Type B pancreatic cell (in vitro differentiated cells): Measurements from ENCODE around the gene NPR2. TPM values are rescaled to one million over a fixed set of nuclear protein-coding genes. Genes with fewer than 3 reads are reported as not detected.

ENCODE experiments used
- DNase-seq: peaks from one replicate; pipeline ENCODE4 v3.0.0; 2021; ENCODE audit warnings: mixed read lengths; ENCODE audit not compliant: unreplicated experiment; ENCODE audit errors: extremely low spot score
- H3K27ac Mint-ChIP-seq: 2 replicates; pipeline ENCODE4 v1.8.0; 2021; ENCODE audit warnings: mild to moderate bottlenecking, mixed read lengths
- H3K27me3 Mint-ChIP-seq: 2 replicates; pipeline ENCODE4 v1.8.0; 2021; ENCODE audit warnings: mixed read lengths
- H3K36me3 Mint-ChIP-seq: 2 replicates; pipeline ENCODE4 v1.8.0; 2021; ENCODE audit warnings: mixed read lengths
- H3K4me1 Mint-ChIP-seq: one replicate; pipeline ENCODE4 v1.8.0; 2021; ENCODE audit warnings: mixed read lengths; ENCODE audit not compliant: unreplicated experiment
- H3K4me3 Mint-ChIP-seq: 2 replicates; pipeline ENCODE4 v1.8.0; 2021; ENCODE audit warnings: mild to moderate bottlenecking, mixed read lengths
- H3K9me3 Mint-ChIP-seq: 2 replicates; pipeline ENCODE4 v1.8.0; 2021; ENCODE audit warnings: mixed read lengths
- CTCF ChIP-seq: fragments of 200-600 bp; sonication (generic); conservative IDR thresholded peaks from 2 replicates; pipeline ENCODE4 v1.5.0; 2021; ENCODE audit warnings: antibody characterized with exemption, mild to moderate bottlenecking
- total RNA-seq: library from RNA; stranded (reverse); gene quantifications from 2 replicates; pipeline ENCODE4 v1.2.1, GENCODE V29; 2021; ENCODE audit warnings: low replicate concordance

NPR2 gene
- total RNA-seq, 1 donor from 2014 or later: 23.3 TPM

- no peak for TF ChIP-seq CTCF
- H3K4me3 Mint-ChIP-seq: no peak overlapping the region
- H3K36me3 Mint-ChIP-seq: no peaks in the 10 kb centered on the region
- no peak for DNase-seq
- no peak overlapping the region for H3K27ac Mint-ChIP-seq
- H3K9me3 Mint-ChIP-seq: no peaks in the 10 kb centered on the region
- no peaks in the 10 kb centered on the region for H3K27me3 Mint-ChIP-seq
- H3K4me1 Mint-ChIP-seq: no peaks in the 10 kb centered on the region
Observed at GRCh38 chr9:35766997-35767396, 24.4 kb upstream of the NPR2 start.

GRCh38 chr9:35767458-35767857 lies 23.9 kb upstream of the NPR2 start:
- no peak overlapping the region for H3K27ac Mint-ChIP-seq
- no peaks in the 10 kb centered on the region for H3K27me3 Mint-ChIP-seq
- TF ChIP-seq CTCF: no peak

GRCh38 chr9:35769763-35770162 lies 21.6 kb upstream of the NPR2 start:
- no peaks in the 10 kb centered on the region for H3K27me3 Mint-ChIP-seq
- H3K9me3 Mint-ChIP-seq: no peaks in the 10 kb centered on the region
- no peaks in the 10 kb centered on the region for H3K36me3 Mint-ChIP-seq
- no peak for DNase-seq
- TF ChIP-seq CTCF: no peak
- no peaks in the 10 kb centered on the region for H3K4me1 Mint-ChIP-seq
- H3K4me3 Mint-ChIP-seq: no peak overlapping the region
- no peak overlapping the region for H3K27ac Mint-ChIP-seq

More at GRCh38 chr9:35767458-35767857, 23.9 kb upstream of the NPR2 start:
- DNase-seq: no peak
- no peak overlapping the region for H3K4me3 Mint-ChIP-seq
- H3K36me3 Mint-ChIP-seq: no peaks in the 10 kb centered on the region
- no peaks in the 10 kb centered on the region for H3K9me3 Mint-ChIP-seq
- no peaks in the 10 kb centered on the region for H3K4me1 Mint-ChIP-seq

- H3K27me3 Mint-ChIP-seq: no peaks in the 10 kb centered on the region
- H3K4me3 Mint-ChIP-seq: no peak overlapping the region
- no peak overlapping the region for H3K27ac Mint-ChIP-seq
- no peak for DNase-seq
- H3K4me1 Mint-ChIP-seq: peaks cover 10% of the 10 kb centered on the region
- H3K9me3 Mint-ChIP-seq: no peaks in the 10 kb centered on the region
- TF ChIP-seq CTCF: no peak
- H3K36me3 Mint-ChIP-seq: no peaks in the 10 kb centered on the region
Observed at GRCh38 chr9:35771075-35771433, 20.3 kb upstream of the NPR2 start.

- H3K9me3 Mint-ChIP-seq: no peaks in the 10 kb centered on the region
- no peak overlapping the region for H3K27ac Mint-ChIP-seq
- DNase-seq: no peak
- no peaks in the 10 kb centered on the region for H3K27me3 Mint-ChIP-seq
- H3K4me1 Mint-ChIP-seq: peaks cover 10% of the 10 kb centered on the region
- no peak for TF ChIP-seq CTCF
- no peaks in the 10 kb centered on the region for H3K36me3 Mint-ChIP-seq
- no peak overlapping the region for H3K4me3 Mint-ChIP-seq
Observed at GRCh38 chr9:35771534-35771933, 19.9 kb upstream of the NPR2 start.

GRCh38 chr9:35771943-35772342 lies 19.4 kb upstream of the NPR2 start:
- no peak for DNase-seq
- no peak for TF ChIP-seq CTCF
- Mint-ChIP-seq H3K9me3 (no peaks in the 10 kb centered on the region), H3K36me3 (no peaks in the 10 kb centered on the region), H3K4me3 (no peak overlapping the region), H3K27ac (no peak overlapping the region), H3K27me3 (no peaks in the 10 kb centered on the region), H3K4me1 (peaks cover 10% of the 10 kb centered on the region)
